HG02884 (cell line): ENCODE results near the gene PTGR3.

Experiments
- ATAC-seq: cut with Tn5 transposase; IDR thresholded peaks from one replicate; pipeline ENCODE4 v1.9.1; 2021; ENCODE audit warnings: mild to moderate bottlenecking, moderate library complexity; ENCODE audit not compliant: unreplicated experiment

Gene PTGR3

GRCh38 chr18:75235896-75236295, 27.0 kb upstream of the PTGR3 start:
- ATAC-seq: no peak

GRCh38 chr18:75234901-75235300, 26.0 kb upstream of the PTGR3 start:
- no peak for ATAC-seq

- ATAC-seq: no peak
Measured at GRCh38 chr18:75231053-75231406, 22.1 kb upstream of the PTGR3 start.

- no peak for ATAC-seq
Measured at GRCh38 chr18:75230163-75231052, 21.5 kb upstream of the PTGR3 start.

GRCh38 chr18:75229437-75229836, 20.5 kb upstream of the PTGR3 start:
- no peak for ATAC-seq

GRCh38 chr18:75228967-75229366, 20.0 kb upstream of the PTGR3 start:
- ATAC-seq: no peak

GRCh38 chr18:75227535-75228296, 18.8 kb upstream of the PTGR3 start:
- ATAC-seq: no peak

- no peak for ATAC-seq
Measured at GRCh38 chr18:75226956-75227316, 18.0 kb upstream of the PTGR3 start.

GRCh38 chr18:75226286-75226955, 17.5 kb upstream of the PTGR3 start:
- ATAC-seq: no peak

- ATAC-seq: no peak
Measured at GRCh38 chr18:75223687-75224347, 14.9 kb upstream of the PTGR3 start.

- no peak for ATAC-seq
Measured at GRCh38 chr18:75222407-75222806, 13.5 kb upstream of the PTGR3 start.

GRCh38 chr18:75221897-75222296, 13.0 kb upstream of the PTGR3 start:
- no peak for ATAC-seq

- ATAC-seq: no peak
Measured at GRCh38 chr18:75221397-75221796, 12.5 kb upstream of the PTGR3 start.

GRCh38 chr18:75220551-75221355, 11.8 kb upstream of the PTGR3 start:
- ATAC-seq: no peak

GRCh38 chr18:75219745-75220375, 10.9 kb upstream of the PTGR3 start:
- ATAC-seq: no peak

- ATAC-seq: no peak
Measured at GRCh38 chr18:75218065-75218923, 9.4 kb upstream of the PTGR3 start.

GRCh38 chr18:75216911-75217689, 8.2 kb upstream of the PTGR3 start:
- no peak for ATAC-seq

GRCh38 chr18:75216212-75216910, 7.4 kb upstream of the PTGR3 start:
- ATAC-seq: peak; percentile 38
